Thyroid gland (tissue), 4 donors: ENCODE results near the gene MAD2L2. TPM values are rescaled to one million over a fixed set of nuclear protein-coding genes. Genes with fewer than 3 reads are reported as not detected.
A peak's percentile ranks its signal among the peaks of the same experiment; 100 is the strongest.

Experiments used
- DNase-seq, 2 donors: peaks; one replicate each; pipeline ENCODE4 v3.0.0-alpha.2; 2019
- H3K27ac ChIP-seq, 3 donors: fragments of 200-600 bp; sonication (generic); 1 replicate in 2 of 3; 2 replicates in 1 of 3; pipeline ENCODE4 v1.5.1; 2016 to 2019; ENCODE audit warnings: mild to moderate bottlenecking in 1 of 3, moderate library complexity in 1 of 3
- H3K27me3 ChIP-seq: fragments of 200-600 bp; sonication (generic); one replicate; pipeline ENCODE4 v1.5.1; 2019
- H3K36me3 ChIP-seq, 2 donors: fragments of 200-600 bp; sonication (generic); one replicate each; pipeline ENCODE4 v1.5.1; 2016 to 2019
- H3K4me1 ChIP-seq, 2 donors: fragments of 200-600 bp; sonication (generic); one replicate each; pipeline ENCODE4 v1.5.1; 2017 to 2019
- H3K4me3 ChIP-seq, 3 donors: fragments of 200-600 bp; sonication (generic); replicated peaks in 1 of 3; 1 replicate in 2 of 3; 2 replicates in 1 of 3; pipeline ENCODE4 v1.5.1; 2016; ENCODE audit warnings: mild to moderate bottlenecking in 1 of 3
- H3K9me3 ChIP-seq: fragments of 200-600 bp; sonication (generic); one replicate; pipeline ENCODE4 v1.5.1; 2017
- CTCF ChIP-seq, 6 experiments: fragments of 200-600 bp in 3 of 6; fragments of 450-650 bp in 3 of 6; sonication (generic) in 3 of 6; IDR thresholded peaks; one replicate each; pipeline ENCODE4 v1.5.1; 2016 to 2019; ENCODE audit warnings: antibody characterized with exemption in 6 of 6, mild to moderate bottlenecking in 2 of 6, inconsistent platforms in 1 of 6, moderate library complexity in 1 of 6
- POLR2A ChIP-seq, 2 donors: fragments of 450-650 bp; IDR thresholded peaks; one replicate each; pipeline ENCODE4 v1.6.1; 2017; ENCODE audit warnings: antibody characterized with exemption in 2 of 2, mild to moderate bottlenecking in 2 of 2, moderate library complexity in 1 of 2
- WGBS, 2 donors: methylation state at CpG; one replicate each; pipeline ENCODE4 v1.1.5; 2017; 5-methylcytosine and 5-hydroxymethylcytosine counted together
- intact Hi-C: fragments of 100-400 bp; cut with DNase I; formaldehyde crosslinking; loops from one replicate; pipeline ENCODE4 v1.15.1; 2023
- total RNA-seq, 4 donors: library from RNA; depleted of rRNA; stranded (reverse); fragments of >200 nt; gene quantifications; one replicate each; pipeline ENCODE4 v1.2.3, GENCODE V29; 2016

Gene MAD2L2
- total RNA-seq, 4 donors from 2014 or later, result 12.0 to 43.9 (median 21.5) TPM

- intact Hi-C loops, result no loop called here
- WGBS, 2 donors, result 82 to 91% methylated on average over 9 to 10 of the region's 14 CpGs
Measured at GRCh38 chr1:11671544-11672286, 9.2 kb downstream of the MAD2L2 start.

GRCh38 chr1:11671205-11671543 is 9.8 kb downstream of the MAD2L2 start:
- Histone ChIP-seq H3K27me3 (no peaks in the 10 kb centered on the region), H3K36me3 (peaks cover 9 to 15% of the 10 kb centered on the region in 2 donors), H3K9me3 (no peaks in the 10 kb centered on the region), H3K4me1 (no peaks in the 10 kb centered on the region), H3K27ac (no peak overlapping the region), H3K4me3 (no peak overlapping the region)
- WGBS, 2 donors, result 85 to 87% methylated on average over 6 of the region's 6 CpGs
- no peak for TF ChIP-seq CTCF (IDR thresholded peaks at IDR 0.05)
- TF ChIP-seq POLR2A (IDR thresholded peaks at IDR 0.05), result no peak
- intact Hi-C loops, result no loop called here
- DNase-seq, result no peak

More at GRCh38 chr1:11671544-11672286, 9.2 kb downstream of the MAD2L2 start:
- Histone ChIP-seq H3K27ac (no peak overlapping the region), H3K4me3 (no peak overlapping the region), H3K27me3 (no peaks in the 10 kb centered on the region), H3K9me3 (no peaks in the 10 kb centered on the region), H3K4me1 (no peaks in the 10 kb centered on the region), H3K36me3 (peaks cover 9 to 15% of the 10 kb centered on the region in 2 donors)
- no peak for TF ChIP-seq CTCF (IDR thresholded peaks at IDR 0.05)
- TF ChIP-seq POLR2A (IDR thresholded peaks at IDR 0.05), result no peak
- no peak for DNase-seq

GRCh38 chr1:11670747-11671146 is 10.2 kb downstream of the MAD2L2 start:
- intact Hi-C loops, result no loop called here
- H3K36me3 ChIP-seq, result peaks cover 9 to 15% of the 10 kb centered on the region in 2 donors
- 83 to 87% methylated on average over 6 of the region's 6 CpGs for WGBS, 2 donors

GRCh38 chr1:11668516-11668915 is 12.4 kb downstream of the MAD2L2 start:
- H3K27me3 ChIP-seq, result no peaks in the 10 kb centered on the region
- TF ChIP-seq CTCF (IDR thresholded peaks at IDR 0.05) (no peak), POLR2A (IDR thresholded peaks at IDR 0.05) (no peak)
- H3K36me3 ChIP-seq, result no peaks in the 10 kb centered on the region
- 74 to 87% methylated on average over 5 to 7 of the region's 14 CpGs for WGBS, 2 donors
- no peaks in the 10 kb centered on the region for H3K4me1 ChIP-seq
- H3K9me3 ChIP-seq, result no peaks in the 10 kb centered on the region
- no peak overlapping the region for H3K4me3 ChIP-seq
- intact Hi-C loops, result no loop called here
- H3K27ac ChIP-seq, result no peak overlapping the region
- DNase-seq, result no peak

More at GRCh38 chr1:11670747-11671146, 10.2 kb downstream of the MAD2L2 start:
- no peak for DNase-seq
- no peak for TF ChIP-seq POLR2A (IDR thresholded peaks at IDR 0.05)
- no peak for TF ChIP-seq CTCF (IDR thresholded peaks at IDR 0.05)
- H3K4me1 ChIP-seq, result no peaks in the 10 kb centered on the region
- no peak overlapping the region for H3K27ac ChIP-seq
- no peaks in the 10 kb centered on the region for H3K27me3 ChIP-seq
- no peaks in the 10 kb centered on the region for H3K9me3 ChIP-seq
- H3K4me3 ChIP-seq, result no peak overlapping the region

GRCh38 chr1:11664336-11665065 is 16.4 kb downstream of the MAD2L2 start:
- H3K4me3 ChIP-seq, result peak overlapping the region; percentile 37 to 63 (median 62)
- peaks cover 0 to 5% of the 10 kb centered on the region in 2 donors for H3K36me3 ChIP-seq
- H3K4me1 ChIP-seq, result no peaks in the 10 kb centered on the region
- H3K9me3 ChIP-seq, result no peaks in the 10 kb centered on the region
- TF ChIP-seq POLR2A (IDR thresholded peaks at IDR 0.05) (peak in 1 of 2 donors; percentile 4), CTCF (IDR thresholded peaks at IDR 0.05) (no peak)
- H3K27ac ChIP-seq, result peak overlapping the region; percentile 38 to 86 (median 77)
- DNase-seq, result peak; percentile 46 to 53
- WGBS, 2 donors, result 3 to 5% methylated on average over 14 of the region's 66 CpGs
- H3K27me3 ChIP-seq, result no peaks in the 10 kb centered on the region
- intact Hi-C loops, result no loop called here
